Fibroblast of mammary gland (primary cell): ENCODE data around the gene INSL3.

ENCODE experiments used
- DNase-seq: peaks from one replicate; pipeline ENCODE4 v3.0.0-alpha.2; 2010; ENCODE audit warnings: low read depth
- H3K4me3 ChIP-seq: 2 replicates; pipeline ENCODE4 v1.5.1; 2011; ENCODE audit warnings: low read depth, mild to moderate bottlenecking, low read length, moderate library complexity; ENCODE audit not compliant: control insufficient read depth
- CTCF ChIP-seq: conservative IDR thresholded peaks from 2 replicates; pipeline ENCODE4 v1.5.1; 2011; ENCODE audit warnings: low read depth, low read length, inconsistent platforms; ENCODE audit not compliant: control insufficient read depth, insufficient read depth

Gene INSL3

DNA sequence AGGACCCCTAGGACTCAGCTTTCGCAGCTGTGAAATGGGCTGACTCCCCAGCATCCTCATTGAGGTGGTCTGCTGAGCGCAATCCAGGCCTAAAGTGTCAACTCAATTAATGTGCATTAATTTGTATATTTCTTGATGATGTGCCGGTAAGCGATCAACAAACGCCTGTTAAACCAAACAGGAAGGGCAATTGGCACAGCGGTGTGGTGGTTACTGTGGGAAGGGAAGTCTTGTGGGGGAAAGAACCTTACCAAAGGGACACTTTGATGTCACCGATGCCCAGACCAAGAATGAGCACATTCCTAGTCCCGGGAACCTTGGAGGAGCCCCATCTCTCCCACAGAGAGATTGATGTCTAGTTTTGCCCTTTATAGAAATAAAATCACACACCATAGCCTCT lies 24.8 kb upstream of the INSL3 start:
- no peak overlapping the region for H3K4me3 ChIP-seq
- no peak for DNase-seq
- no peak for TF ChIP-seq CTCF

DNA sequence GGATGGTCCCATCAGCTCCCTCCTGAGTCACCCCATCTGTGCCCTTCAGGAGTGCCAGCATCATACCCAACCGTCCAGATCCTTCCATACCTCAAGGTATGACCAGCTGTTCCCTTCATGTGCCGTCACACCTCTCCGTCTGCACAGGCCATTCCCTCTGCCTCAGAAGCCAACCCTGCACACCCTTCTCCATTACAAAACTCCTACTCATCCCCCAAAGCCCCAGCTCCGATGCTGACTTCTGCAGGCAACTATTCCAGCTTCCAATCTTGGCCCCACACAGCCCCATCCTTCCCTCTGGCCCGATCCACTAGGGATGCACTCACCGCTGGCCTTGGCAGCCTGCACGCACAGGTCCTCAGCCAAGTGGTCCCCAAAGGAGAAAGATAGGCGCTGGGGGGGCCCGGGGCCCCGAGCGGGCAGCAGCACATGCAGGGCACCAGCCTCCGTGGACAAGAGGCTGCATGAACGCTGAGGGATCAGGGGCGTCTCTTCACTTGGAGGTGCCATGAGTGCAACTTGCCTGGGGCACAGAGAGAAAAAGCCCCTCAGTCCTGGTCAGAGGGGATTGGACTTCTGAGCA lies 22.7 kb upstream of the INSL3 start:
- no peak for TF ChIP-seq CTCF
- no peak for DNase-seq
- H3K4me3 ChIP-seq = no peak overlapping the region

DNA sequence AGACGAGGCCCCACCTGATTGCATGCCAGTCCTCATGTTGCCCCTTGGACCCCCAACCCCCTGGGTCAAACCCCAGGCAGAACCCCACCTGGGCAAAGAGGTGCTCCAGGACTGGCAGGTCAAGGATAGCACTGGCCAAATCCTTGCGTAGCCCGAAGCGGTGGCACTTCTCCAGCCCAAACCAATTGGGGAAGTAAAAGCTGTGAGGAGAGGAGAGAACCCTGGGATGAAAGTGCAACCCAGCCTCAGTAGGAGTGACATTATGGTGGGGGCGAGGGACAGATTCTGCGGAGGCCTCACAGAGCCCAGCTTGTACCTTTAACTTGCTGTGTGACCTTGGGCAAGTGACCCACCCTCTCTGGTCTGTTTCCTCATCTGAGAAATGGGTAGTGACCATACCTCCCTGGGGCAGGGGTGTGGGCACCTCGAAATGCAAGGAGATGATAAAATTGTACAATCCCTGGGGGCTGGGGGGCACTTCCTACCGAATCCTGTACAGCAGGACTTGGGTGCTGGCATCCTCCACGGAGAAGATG lies 22.0 kb upstream of the INSL3 start:
- no peak for DNase-seq
- no peak overlapping the region for H3K4me3 ChIP-seq

GRCh38 chr19:17842663-17843291 lies 21.5 kb upstream of the INSL3 start:
- H3K4me3 ChIP-seq = peak overlapping the region; percentile 43
- TF ChIP-seq CTCF = no peak
- no peak for DNase-seq

More for the DNA sequence above, 22.0 kb upstream of the INSL3 start:
- no peak for TF ChIP-seq CTCF

DNA sequence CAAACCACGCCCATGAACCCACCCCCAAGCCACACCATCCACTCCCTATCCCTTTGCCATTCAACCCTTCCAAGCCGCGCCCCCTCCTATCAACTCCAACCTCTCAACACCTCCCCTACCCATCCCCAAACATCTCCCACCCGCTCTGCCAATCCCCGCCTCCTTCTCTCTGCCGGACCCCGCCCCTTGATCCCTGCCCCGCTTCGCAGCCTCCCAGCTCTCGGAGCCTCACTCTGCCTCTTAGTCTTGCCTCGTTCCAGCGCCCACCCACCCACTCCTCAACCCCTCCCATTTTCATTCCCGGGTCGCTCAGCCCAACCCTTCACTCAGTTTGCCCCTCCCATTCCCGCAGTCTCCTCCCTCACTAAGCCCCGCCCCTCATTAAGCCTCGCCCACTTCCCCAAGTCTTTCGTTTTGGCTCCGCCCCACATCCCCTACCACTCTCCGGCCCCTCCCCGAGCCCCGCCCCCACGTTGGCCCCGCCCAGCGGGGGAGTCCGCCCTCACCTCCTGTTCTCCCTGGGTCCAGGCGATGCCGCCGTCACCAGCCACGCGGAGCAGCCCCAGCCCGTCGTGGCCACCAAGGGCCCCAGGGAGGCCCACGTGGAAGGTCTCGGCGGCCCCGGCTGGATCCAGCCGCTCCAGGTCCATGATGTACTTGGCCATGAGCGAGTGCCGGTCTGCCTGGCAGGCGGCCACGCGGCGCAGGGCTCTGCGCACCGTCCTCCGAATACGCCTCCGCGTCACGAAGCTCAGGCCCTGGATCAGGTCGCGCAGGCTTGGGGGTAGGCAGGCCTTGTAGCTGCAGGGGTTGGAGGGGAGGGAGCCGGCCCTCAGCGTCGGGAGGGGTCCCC lies 20.7 kb upstream of the INSL3 start:
- DNase-seq = peak; percentile 84
- peak overlapping the region; percentile 43 for H3K4me3 ChIP-seq
- no peak for TF ChIP-seq CTCF

DNA sequence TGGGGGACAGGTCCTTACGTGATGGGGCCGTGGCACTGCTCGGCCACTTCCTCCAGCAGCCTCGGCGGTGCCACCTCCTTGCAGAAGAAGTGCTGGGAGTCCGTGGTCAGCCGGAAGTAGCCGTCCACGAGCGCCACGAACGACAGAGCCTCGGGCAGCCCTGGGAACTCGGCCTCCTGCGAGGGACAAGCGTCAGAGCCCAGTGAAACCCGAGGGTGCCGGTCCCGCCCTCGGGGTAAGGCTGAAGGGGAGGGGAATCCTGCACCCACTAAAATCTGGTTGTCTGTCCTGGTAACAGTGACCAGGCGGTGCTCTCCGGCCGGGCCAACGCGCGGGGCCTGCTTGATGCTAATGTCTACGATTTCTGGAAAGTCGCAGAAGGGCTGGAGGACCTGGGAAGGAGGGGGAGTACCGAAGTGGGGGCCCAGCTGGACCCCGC lies 20.1 kb upstream of the INSL3 start:
- H3K4me3 ChIP-seq = peak overlapping the region; percentile 31
- DNase-seq = no peak
- no peak for TF ChIP-seq CTCF
